HepG2 (cell line): ENCODE data around the gene CNTNAP1. TPM values are rescaled to one million over a fixed set of nuclear protein-coding genes. Genes with fewer than 3 reads are reported as not detected.

ENCODE experiments used
- BORCS8-MEF2B ChIP-seq: sonication (generic); formaldehyde crosslinking; IDR thresholded peaks from 2 replicates; pipeline ENCODE4 v1.8.0; 2022; ENCODE audit warnings: mild to moderate bottlenecking, missing genetic modification reagents
- FOSL1 ChIP-seq: sonication (generic); formaldehyde crosslinking; IDR thresholded peaks from 2 replicates; pipeline ENCODE4 v1.9.0; 2021; ENCODE audit warnings: missing genetic modification reagents, borderline replicate concordance
- IKZF1 ChIP-seq: fragments of 450-650 bp; IDR thresholded peaks from 2 replicates; pipeline ENCODE4 v1.7.1; 2016
- MAFG ChIP-seq: sonication (generic); formaldehyde crosslinking; IDR thresholded peaks from 2 replicates; pipeline ENCODE4 v1.5.1; 2020; ENCODE audit warnings: mild to moderate bottlenecking, missing genetic modification reagents
- PLRG1 ChIP-seq: fragments of 450-650 bp; conservative IDR thresholded peaks from 2 replicates; pipeline ENCODE4 v1.6.1; 2016
- SMARCC2 ChIP-seq: fragments of 450-650 bp; IDR thresholded peaks from 2 replicates; pipeline ENCODE4 v1.6.1; 2017; ENCODE audit warnings: antibody characterized with exemption, mild to moderate bottlenecking
- ZFP90 ChIP-seq: sonication (generic); formaldehyde crosslinking; IDR thresholded peaks from 2 replicates; pipeline ENCODE4 v1.8.0; 2022; ENCODE audit warnings: missing genetic modification reagents, mild to moderate bottlenecking, inconsistent platforms, borderline replicate concordance
- ZFP91 ChIP-seq: sonication (generic); formaldehyde crosslinking; IDR thresholded peaks from 2 replicates; pipeline ENCODE4 v1.9.0; 2022; ENCODE audit warnings: missing genetic modification reagents, mild to moderate bottlenecking, borderline replicate concordance
- polyA plus RNA-seq, 8 experiments: library from polyadenylated mRNA; depleted of rRNA in 3 of 8; stranded (reverse) in 7 of 8; unstranded in 1 of 8; fragments of >200 nt; fragmentation: Illumina TruSeq in 4 of 8; extraction: Trizol in 4 of 8; gene quantifications; 2 replicates each; pipeline versions ENCODE4 v1.2.1 to v1.2.3, GENCODE V29; 2011 to 2016; ENCODE audit warnings: low read depth in 4 of 8, missing spikeins in 1 of 8, mixed read lengths in 1 of 8; ENCODE audit not compliant: insufficient read depth in 1 of 8
- total RNA-seq, 5 experiments: library from RNA; depleted of rRNA; stranded (reverse); fragments of >200 nt; fragmentation: Illumina TruSeq; extraction: Trizol; gene quantifications; 2 replicates each; pipeline ENCODE4 v1.2.3, GENCODE V29; 2016; ENCODE audit warnings: low read depth in 1 of 5
- TF ChIP-seq, protein P1 (sequence below): sonication (generic); formaldehyde crosslinking; IDR thresholded peaks from 2 replicates; pipeline ENCODE4 v1.5.0; 2020; ENCODE audit warnings: mild to moderate bottlenecking, missing genetic modification reagents, moderate library complexity
- TF ChIP-seq, protein P2 (sequence below): sonication (generic); formaldehyde crosslinking; IDR thresholded peaks from 2 replicates; pipeline ENCODE4 v1.4.0; 2020; ENCODE audit warnings: mild to moderate bottlenecking, missing genetic modification reagents
- TF ChIP-seq, protein P3 (sequence below): sonication (generic); formaldehyde crosslinking; IDR thresholded peaks from 2 replicates; pipeline ENCODE4 v1.8.0; 2022; ENCODE audit warnings: mild to moderate bottlenecking, missing genetic modification reagents
- TF ChIP-seq, protein P4 (sequence below), 2 experiments: fragments of 450-650 bp in 1 of 2; sonication (generic) in 1 of 2; formaldehyde crosslinking in 1 of 2; IDR thresholded peaks; 2 replicates each; pipeline versions ENCODE4 v1.6.1 to v1.8.0; 2016 to 2022; ENCODE audit warnings: antibody characterized with exemption in 1 of 2, mild to moderate bottlenecking in 1 of 2, missing genetic modification reagents in 1 of 2

Gene CNTNAP1
- total and polyA plus RNA-seq, 2 of the 13 experiments (the other 11 are each of a cell fraction or from before 2014, with no cell fraction given) = 4.5 to 7.7 TPM

DNA sequence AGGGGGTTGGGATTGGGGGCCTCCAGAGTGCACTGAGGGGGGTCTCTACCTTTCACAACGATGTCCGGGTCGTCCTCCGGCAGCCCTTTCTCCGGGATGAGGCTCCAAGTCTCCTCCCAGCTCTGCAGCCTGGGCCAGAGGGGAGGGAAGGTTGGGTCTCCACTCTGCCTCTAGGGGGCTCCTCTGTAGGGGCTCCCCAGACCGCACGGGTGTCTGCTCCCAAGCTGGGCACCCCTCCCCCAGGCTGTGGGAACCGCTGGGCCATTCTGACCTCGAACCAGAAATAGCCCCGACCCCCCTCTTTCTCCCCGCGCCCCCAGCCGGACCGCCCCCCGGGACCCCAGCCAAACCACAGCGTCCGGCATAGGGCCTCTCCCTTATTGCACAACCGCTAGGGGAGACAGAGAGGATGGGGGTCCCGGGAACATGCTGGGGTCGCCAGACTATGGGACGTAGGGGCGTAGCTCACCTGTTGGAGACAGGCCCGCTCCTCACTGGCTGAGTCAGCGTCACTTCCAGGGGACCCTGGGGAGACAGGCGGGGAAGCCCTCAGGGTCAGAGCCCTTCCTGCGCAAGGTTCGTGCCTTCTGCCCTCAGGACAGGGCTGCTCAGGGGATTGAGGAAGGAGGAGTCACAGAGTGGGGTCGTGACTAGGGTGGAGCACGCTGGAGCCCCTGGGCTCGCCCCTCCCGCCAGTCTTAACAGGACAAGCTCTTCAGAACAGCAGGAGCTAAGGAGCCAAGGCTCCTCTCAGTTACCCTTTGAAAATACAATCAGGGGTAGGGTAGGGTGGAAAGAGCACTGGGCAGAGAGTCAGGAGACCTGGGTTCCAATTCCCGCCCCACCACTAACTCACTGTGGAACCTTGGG lies 8.2 kb upstream of the CNTNAP1 start (continued):
- TF ChIP-seq, protein P1, sequence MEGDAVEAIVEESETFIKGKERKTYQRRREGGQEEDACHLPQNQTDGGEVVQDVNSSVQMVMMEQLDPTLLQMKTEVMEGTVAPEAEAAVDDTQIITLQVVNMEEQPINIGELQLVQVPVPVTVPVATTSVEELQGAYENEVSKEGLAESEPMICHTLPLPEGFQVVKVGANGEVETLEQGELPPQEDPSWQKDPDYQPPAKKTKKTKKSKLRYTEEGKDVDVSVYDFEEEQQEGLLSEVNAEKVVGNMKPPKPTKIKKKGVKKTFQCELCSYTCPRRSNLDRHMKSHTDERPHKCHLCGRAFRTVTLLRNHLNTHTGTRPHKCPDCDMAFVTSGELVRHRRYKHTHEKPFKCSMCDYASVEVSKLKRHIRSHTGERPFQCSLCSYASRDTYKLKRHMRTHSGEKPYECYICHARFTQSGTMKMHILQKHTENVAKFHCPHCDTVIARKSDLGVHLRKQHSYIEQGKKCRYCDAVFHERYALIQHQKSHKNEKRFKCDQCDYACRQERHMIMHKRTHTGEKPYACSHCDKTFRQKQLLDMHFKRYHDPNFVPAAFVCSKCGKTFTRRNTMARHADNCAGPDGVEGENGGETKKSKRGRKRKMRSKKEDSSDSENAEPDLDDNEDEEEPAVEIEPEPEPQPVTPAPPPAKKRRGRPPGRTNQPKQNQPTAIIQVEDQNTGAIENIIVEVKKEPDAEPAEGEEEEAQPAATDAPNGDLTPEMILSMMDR (CRISPR knock-in tag) = peak; percentile 50
- TF ChIP-seq FOSL1 (CRISPR knock-in tag) (no peak), SMARCC2 (no peak), IKZF1 (no peak), PLRG1 (no peak), ZFP90 (CRISPR knock-in tag) (no peak), BORCS8-MEF2B (CRISPR knock-in tag) (0 out of 2 replicates have a peak, but pooled peaks have one; percentile 25), MAFG (no peak), ZFP91 (CRISPR knock-in tag) (no peak)
- TF ChIP-seq, protein P2, sequence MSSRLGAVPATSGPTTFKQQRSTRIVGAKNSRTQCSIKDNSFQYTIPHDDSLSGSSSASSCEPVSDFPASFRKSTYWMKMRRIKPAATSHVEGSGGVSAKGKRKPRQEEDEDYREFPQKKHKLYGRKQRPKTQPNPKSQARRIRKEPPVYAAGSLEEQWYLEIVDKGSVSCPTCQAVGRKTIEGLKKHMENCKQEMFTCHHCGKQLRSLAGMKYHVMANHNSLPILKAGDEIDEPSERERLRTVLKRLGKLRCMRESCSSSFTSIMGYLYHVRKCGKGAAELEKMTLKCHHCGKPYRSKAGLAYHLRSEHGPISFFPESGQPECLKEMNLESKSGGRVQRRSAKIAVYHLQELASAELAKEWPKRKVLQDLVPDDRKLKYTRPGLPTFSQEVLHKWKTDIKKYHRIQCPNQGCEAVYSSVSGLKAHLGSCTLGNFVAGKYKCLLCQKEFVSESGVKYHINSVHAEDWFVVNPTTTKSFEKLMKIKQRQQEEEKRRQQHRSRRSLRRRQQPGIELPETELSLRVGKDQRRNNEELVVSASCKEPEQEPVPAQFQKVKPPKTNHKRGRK (CRISPR knock-in tag) = no peak
- TF ChIP-seq, protein P3, sequence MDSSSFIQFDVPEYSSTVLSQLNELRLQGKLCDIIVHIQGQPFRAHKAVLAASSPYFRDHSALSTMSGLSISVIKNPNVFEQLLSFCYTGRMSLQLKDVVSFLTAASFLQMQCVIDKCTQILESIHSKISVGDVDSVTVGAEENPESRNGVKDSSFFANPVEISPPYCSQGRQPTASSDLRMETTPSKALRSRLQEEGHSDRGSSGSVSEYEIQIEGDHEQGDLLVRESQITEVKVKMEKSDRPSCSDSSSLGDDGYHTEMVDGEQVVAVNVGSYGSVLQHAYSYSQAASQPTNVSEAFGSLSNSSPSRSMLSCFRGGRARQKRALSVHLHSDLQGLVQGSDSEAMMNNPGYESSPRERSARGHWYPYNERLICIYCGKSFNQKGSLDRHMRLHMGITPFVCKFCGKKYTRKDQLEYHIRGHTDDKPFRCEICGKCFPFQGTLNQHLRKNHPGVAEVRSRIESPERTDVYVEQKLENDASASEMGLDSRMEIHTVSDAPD (CRISPR knock-in tag) = no peak
- TF ChIP-seq, protein P4, sequence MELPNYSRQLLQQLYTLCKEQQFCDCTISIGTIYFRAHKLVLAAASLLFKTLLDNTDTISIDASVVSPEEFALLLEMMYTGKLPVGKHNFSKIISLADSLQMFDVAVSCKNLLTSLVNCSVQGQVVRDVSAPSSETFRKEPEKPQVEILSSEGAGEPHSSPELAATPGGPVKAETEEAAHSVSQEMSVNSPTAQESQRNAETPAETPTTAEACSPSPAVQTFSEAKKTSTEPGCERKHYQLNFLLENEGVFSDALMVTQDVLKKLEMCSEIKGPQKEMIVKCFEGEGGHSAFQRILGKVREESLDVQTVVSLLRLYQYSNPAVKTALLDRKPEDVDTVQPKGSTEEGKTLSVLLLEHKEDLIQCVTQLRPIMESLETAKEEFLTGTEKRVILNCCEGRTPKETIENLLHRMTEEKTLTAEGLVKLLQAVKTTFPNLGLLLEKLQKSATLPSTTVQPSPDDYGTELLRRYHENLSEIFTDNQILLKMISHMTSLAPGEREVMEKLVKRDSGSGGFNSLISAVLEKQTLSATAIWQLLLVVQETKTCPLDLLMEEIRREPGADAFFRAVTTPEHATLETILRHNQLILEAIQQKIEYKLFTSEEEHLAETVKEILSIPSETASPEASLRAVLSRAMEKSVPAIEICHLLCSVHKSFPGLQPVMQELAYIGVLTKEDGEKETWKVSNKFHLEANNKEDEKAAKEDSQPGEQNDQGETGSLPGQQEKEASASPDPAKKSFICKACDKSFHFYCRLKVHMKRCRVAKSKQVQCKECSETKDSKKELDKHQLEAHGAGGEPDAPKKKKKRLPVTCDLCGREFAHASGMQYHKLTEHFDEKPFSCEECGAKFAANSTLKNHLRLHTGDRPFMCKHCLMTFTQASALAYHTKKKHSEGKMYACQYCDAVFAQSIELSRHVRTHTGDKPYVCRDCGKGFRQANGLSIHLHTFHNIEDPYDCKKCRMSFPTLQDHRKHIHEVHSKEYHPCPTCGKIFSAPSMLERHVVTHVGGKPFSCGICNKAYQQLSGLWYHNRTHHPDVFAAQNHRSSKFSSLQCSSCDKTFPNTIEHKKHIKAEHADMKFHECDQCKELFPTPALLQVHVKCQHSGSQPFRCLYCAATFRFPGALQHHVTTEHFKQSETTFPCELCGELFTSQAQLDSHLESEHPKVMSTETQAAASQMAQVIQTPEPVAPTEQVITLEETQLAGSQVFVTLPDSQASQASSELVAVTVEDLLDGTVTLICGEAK (IDR thresholded peaks at IDR 0.05) = no peak
- TF ChIP-seq, protein P4 (CRISPR knock-in tag; IDR thresholded peaks at IDR 0.05) = no peak
